K562 (cell line): ENCODE data around the gene PDE5A. TPM values are rescaled to one million over a fixed set of nuclear protein-coding genes. Genes with fewer than 3 reads are reported as not detected.

ENCODE experiments used
- BDP1 ChIP-seq: IDR thresholded peaks from 3 replicates; pipeline ENCODE4 v1.6.1; 2011; ENCODE audit not compliant: insufficient read length, insufficient read depth
- FIP1L1 ChIP-seq: fragments of 200-400 bp; formaldehyde crosslinking; IDR thresholded peaks from 2 replicates; pipeline ENCODE4 v1.6.1; 2018; ENCODE audit warnings: mild to moderate bottlenecking, low read depth, low read length; ENCODE audit not compliant: poor library complexity, severe bottlenecking
- MGA ChIP-seq: fragments of 450-650 bp; IDR thresholded peaks from 2 replicates; pipeline ENCODE4 v1.6.1; 2016; ENCODE audit warnings: mild to moderate bottlenecking, moderate library complexity
- PHF21A ChIP-seq: fragments of 450-650 bp; IDR thresholded peaks from 2 replicates; pipeline ENCODE4 v1.6.1; 2017; ENCODE audit warnings: low read depth, borderline replicate concordance
- TCF7 ChIP-seq: sonication (generic); IDR thresholded peaks from 2 replicates; pipeline ENCODE4 v1.6.1; 2016; ENCODE audit warnings: antibody characterized with exemption, borderline replicate concordance
- polyA plus RNA-seq, 8 experiments: library from polyadenylated mRNA; depleted of rRNA in 4 of 8; stranded (reverse) in 5 of 8; unstranded in 3 of 8; fragments of >200 nt; fragmentation: Nextera tagmentation in 2 of 8; fragmentation: Illumina TruSeq in 1 of 8; extraction: Ambion mirVana in 2 of 8; extraction: Trizol in 1 of 8; gene quantifications; 2 replicates each; pipeline versions ENCODE4 v1.2.1 to v1.2.3, GENCODE V29; 2011 to 2014; ENCODE audit warnings: inconsistent platforms in 1 of 8, missing spikeins in 1 of 8
- total RNA-seq, 7 experiments: library from RNA; depleted of rRNA in 6 of 7; stranded (reverse); fragments of >200 nt in 6 of 7; fragmentation: Illumina TruSeq in 2 of 7; extraction: Trizol in 2 of 7; gene quantifications; 2 replicates each; pipeline versions ENCODE4 v1.2.1 to v1.2.3, GENCODE V29; 2011 to 2021; ENCODE audit warnings: low replicate concordance in 1 of 7

The PDE5A gene
- total and polyA plus RNA-seq, 9 of the 15 experiments (the other 6 are each of a cell fraction or from before 2014, with no cell fraction given) = 0.07 to 1.9 (median 0.29) TPM

DNA sequence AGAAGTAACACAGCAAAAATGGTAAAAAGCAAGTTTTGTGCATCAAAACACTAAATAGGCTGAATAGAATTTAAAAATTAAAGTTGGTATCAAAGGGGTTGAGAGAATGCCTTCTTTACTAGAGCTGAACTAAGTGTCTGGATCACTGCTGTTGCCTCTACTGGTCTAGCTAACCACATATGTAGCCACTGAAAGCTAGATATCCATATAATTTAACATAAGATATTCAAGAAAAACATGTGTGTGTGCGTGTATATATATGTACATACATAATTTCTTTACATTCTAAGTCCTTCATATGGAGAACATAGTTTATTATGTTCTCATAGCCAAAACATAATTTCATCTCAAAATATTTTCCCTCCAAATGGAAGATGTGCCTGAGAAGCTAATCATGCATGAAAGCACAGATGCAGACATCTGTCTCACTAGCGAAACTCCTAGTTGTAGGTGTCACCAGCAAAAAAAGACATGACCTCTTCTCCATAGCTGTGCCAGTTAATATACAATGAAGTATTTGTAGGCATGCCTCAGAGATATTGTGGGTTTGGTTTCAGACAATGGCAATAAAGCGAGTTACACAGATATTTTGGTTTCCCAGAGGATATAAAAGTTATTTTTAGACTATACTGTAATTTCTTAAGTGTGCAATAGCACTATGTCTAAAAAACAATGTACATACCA, 47.3 kb downstream of the PDE5A start (continued):
- TF ChIP-seq MGA (no peak), FIP1L1 (no peak), PHF21A (no peak), BDP1 (no peak), TCF7 (no peak)
